ENCODE measurements around the gene ATP5PD.
A peak's percentile ranks its signal among the peaks of the same experiment; 100 is the strongest.

Gene ATP5PD

GRCh38 chr17:75012346-75013091, 34.2 kb downstream of the ATP5PD start, which contains the start of gene MRPL58:
TSS of gene MRPL58 (plus strand) at chr17:75012670. CDS start at chr17:75012687, 17 bp downstream.
- ChIA-PET CTCF (interaction anchor here (0.8 to 12.1 kb wide), 26 partner anchors 10 to 258 kb away, joined by 3 to 138 read pairs (median 6); partner anchors contain the start of genes HID1, MIF4GD and NT5C), POLR2A (interaction anchor here (0.9 to 2.0 kb wide), 4 partner anchors 19 to 142 kb away, joined by 3 to 5 read pairs (median 4); partner anchors contain the start of gene JPT1)
- DNase-seq (ENCODE audit: extremely low spot score): peak; percentile 94
- peak; percentile 39 for TF ChIP-seq CTCF (IDR thresholded peaks at IDR 0.05; ENCODE audit: control extremely low read depth, extremely low read depth, low read depth, missing control alignments)

GRCh38 chr17:75012096-75012345, 34.7 kb downstream of the ATP5PD start:
- ChIA-PET CTCF (interaction anchor here (1.1 to 12.1 kb wide), 21 partner anchors 10 to 191 kb away, joined by 3 to 138 read pairs (median 7); partner anchors contain the start of gene NT5C), POLR2A (interaction anchor here (0.9 to 2.0 kb wide), 3 partner anchors 19 to 142 kb away, joined by 3 to 5 read pairs (median 5); partner anchors contain the start of gene JPT1)
- no peak for TF ChIP-seq CTCF (IDR thresholded peaks at IDR 0.05; ENCODE audit: control extremely low read depth, extremely low read depth, low read depth, missing control alignments)
- DNase-seq (ENCODE audit: extremely low spot score): no peak

GRCh38 chr17:75011401-75012095, 35.2 kb downstream of the ATP5PD start:
- TF ChIP-seq CTCF (IDR thresholded peaks at IDR 0.05; ENCODE audit: control extremely low read depth, extremely low read depth, low read depth, missing control alignments): no peak
- ChIA-PET POLR2A (interaction anchor here (0.9 to 2.0 kb wide), 3 partner anchors 20 to 143 kb away, joined by 3 to 5 read pairs (median 5); partner anchors contain the start of gene JPT1), CTCF (interaction anchor here (0.9 to 12.1 kb wide), 22 partner anchors 10 to 191 kb away, joined by 3 to 138 read pairs (median 6); partner anchors contain the start of gene NT5C)
- no peak for DNase-seq (ENCODE audit: extremely low spot score)

GRCh38 chr17:75010683-75011400, 35.9 kb downstream of the ATP5PD start:
- no peak for DNase-seq (ENCODE audit: extremely low spot score)
- no peak for TF ChIP-seq CTCF (IDR thresholded peaks at IDR 0.05; ENCODE audit: control extremely low read depth, extremely low read depth, low read depth, missing control alignments)
- ChIA-PET CTCF (interaction anchor here (0.9 to 12.1 kb wide), 18 partner anchors 10 to 191 kb away, joined by 3 to 138 read pairs (median 6); partner anchors contain the start of gene NT5C), POLR2A (no interaction called here)

GRCh38 chr17:75009139-75009724, 37.5 kb downstream of the ATP5PD start:
- ChIA-PET CTCF (interaction anchor here (0.8 to 12.1 kb wide), 5 partner anchors 15 to 261 kb away, joined by 3 to 138 read pairs (median 3); partner anchors contain the start of genes MIF4GD and OTOP2), POLR2A (no interaction called here)
- no peak for DNase-seq (ENCODE audit: extremely low spot score)
- TF ChIP-seq CTCF (IDR thresholded peaks at IDR 0.05; ENCODE audit: control extremely low read depth, extremely low read depth, low read depth, missing control alignments): no peak
